Right cardiac atrium (tissue), 5 donors: ENCODE measurements around the gene RBP3. TPM values are rescaled to one million over a fixed set of nuclear protein-coding genes. Genes with fewer than 3 reads are reported as not detected.

Experiments used
- ATAC-seq, 2 donors: fragments of 200-7000 bp; cut with Tn5 transposase; one replicate each; pipeline versions ENCODE4 v1.8.0 to v1.9.1; 2020; ENCODE audit warnings: moderate library complexity in 2 of 2, mild to moderate bottlenecking in 1 of 2
- DNase-seq, 3 donors: peaks; one replicate each; pipeline ENCODE4 v3.0.0-alpha.2; 2020
- H3K27ac ChIP-seq: one replicate; pipeline ENCODE4 v1.5.1; 2013; ENCODE audit warnings: mild to moderate bottlenecking, low read length, control low read depth, moderate library complexity
- H3K27me3 ChIP-seq: one replicate; pipeline ENCODE4 v1.6.1; 2013; ENCODE audit not compliant: control insufficient read depth, insufficient read depth
- H3K4me1 ChIP-seq: one replicate; pipeline ENCODE4 v1.6.1; 2013; ENCODE audit warnings: low read length; ENCODE audit not compliant: control insufficient read depth, insufficient read depth
- H3K4me3 ChIP-seq: one replicate; pipeline ENCODE4 v1.5.1; 2013; ENCODE audit warnings: low read length, control low read depth
- H3K9me3 ChIP-seq: one replicate; pipeline ENCODE4 v1.6.1; 2013; ENCODE audit warnings: low read length; ENCODE audit not compliant: control insufficient read depth
- WGBS: extraction: QIAGEN DNeasy Blood & Tissue Kit; methylation state at CpG from one replicate; pipeline ENCODE4 v1.1.7; 2013; 5-methylcytosine and 5-hydroxymethylcytosine counted together
- intact Hi-C, 4 donors: fragments of 100-400 bp; cut with DNase I; formaldehyde crosslinking; loops; one replicate each; pipeline versions ENCODE4 v1.11.0 to v1.14.0; 2022 to 2023
- polyA plus RNA-seq: library from polyadenylated mRNA; stranded (reverse); fragments of 200-250 nt; gene quantifications from one replicate; pipeline ENCODE4 v1.2.3, GENCODE V29; 2013
- total RNA-seq, 4 donors: library from RNA; stranded (reverse); fragmentation: NEBNext Ultra II Directional; extraction: Animal tissue kit (Norgen Biotek cat#: 25700); gene quantifications; one replicate each; pipeline ENCODE4 v1.2.1, GENCODE V29; 2021
- donor health status: healthy with polysubstance abuse.
- donor health status: DM: no; HTN: yes; CAD: no.
- donor health status: DM: no; HTN: no; CAD: no.
- donor health status: DM: no; HTN: yes; CAD: no; lungs with severe emphysema.
- donor health status: DM: yes; HTN: yes; CAD: no.

RBP3 gene
- total and polyA plus RNA-seq, 5 donors: not detected

DNA sequence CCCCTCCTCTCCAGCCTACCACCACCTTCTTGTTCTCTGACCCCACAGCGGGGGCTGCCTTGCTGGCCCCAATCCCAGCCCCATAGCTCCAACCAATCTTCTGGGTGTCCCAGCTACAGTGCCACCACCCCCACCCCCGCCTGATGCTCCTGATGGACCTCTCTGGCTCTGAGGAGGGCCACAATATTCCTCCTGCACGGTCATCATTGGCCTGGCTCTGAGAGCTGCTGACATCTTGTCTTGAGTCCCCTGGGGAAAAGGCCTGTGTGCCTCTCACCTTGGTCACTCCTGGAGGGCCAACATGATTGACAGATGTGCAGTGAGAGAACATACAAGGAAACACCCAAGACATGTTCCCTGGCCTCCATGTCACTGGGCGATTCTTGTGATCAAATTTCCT is 18.3 kb upstream of the RBP3 start:
- intact Hi-C loops: no loop called here
- DNase-seq (no peak), ATAC-seq (no peak)
- no peaks in the 10 kb centered on the region for H3K9me3 ChIP-seq
- 87% methylated on average over 4 of the region's 4 CpGs for WGBS
- no peaks in the 10 kb centered on the region for H3K27me3 ChIP-seq
- H3K27ac ChIP-seq: no peak overlapping the region
- H3K4me1 ChIP-seq: no peaks in the 10 kb centered on the region
- no peak overlapping the region for H3K4me3 ChIP-seq

DNA sequence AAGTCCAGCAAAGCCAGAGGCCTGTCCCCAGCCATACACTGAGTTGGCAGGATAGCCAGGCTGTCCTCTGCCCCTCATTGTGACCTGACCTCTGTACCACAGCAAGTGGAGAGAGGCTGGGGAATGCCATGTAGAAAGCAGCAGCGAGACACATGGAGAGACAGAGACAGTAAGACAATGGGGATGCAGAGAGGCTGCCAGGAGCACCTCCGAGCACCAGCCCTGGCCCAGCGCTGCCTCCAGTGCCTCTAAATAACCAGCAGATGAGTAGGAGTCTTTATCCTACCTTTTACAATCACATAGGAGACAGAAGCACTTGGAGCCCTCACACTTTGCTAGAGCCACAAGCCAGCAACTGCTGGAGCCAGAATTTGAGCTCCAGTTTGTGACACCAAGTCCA is 17.8 kb upstream of the RBP3 start:
- H3K27me3 ChIP-seq: no peaks in the 10 kb centered on the region
- WGBS: 96% methylated on average over 3 of the region's 3 CpGs
- H3K9me3 ChIP-seq: no peaks in the 10 kb centered on the region
- H3K27ac ChIP-seq: no peak overlapping the region
- H3K4me1 ChIP-seq: no peaks in the 10 kb centered on the region
- no peak overlapping the region for H3K4me3 ChIP-seq
- ATAC-seq (no peak), DNase-seq (no peak)
- intact Hi-C loops: no loop called here

GRCh38 chr10:47330804-47331203 is 17.4 kb upstream of the RBP3 start:
- 80% methylated on average over 3 of the region's 3 CpGs for WGBS
- no peaks in the 10 kb centered on the region for H3K9me3 ChIP-seq
- intact Hi-C loops: no loop called here
- peak in 1 of 2 donors; percentile 56 for ATAC-seq
- no peaks in the 10 kb centered on the region for H3K27me3 ChIP-seq
- no peak overlapping the region for H3K27ac ChIP-seq
- H3K4me1 ChIP-seq: no peaks in the 10 kb centered on the region
- H3K4me3 ChIP-seq: no peak overlapping the region
- DNase-seq: no peak

DNA sequence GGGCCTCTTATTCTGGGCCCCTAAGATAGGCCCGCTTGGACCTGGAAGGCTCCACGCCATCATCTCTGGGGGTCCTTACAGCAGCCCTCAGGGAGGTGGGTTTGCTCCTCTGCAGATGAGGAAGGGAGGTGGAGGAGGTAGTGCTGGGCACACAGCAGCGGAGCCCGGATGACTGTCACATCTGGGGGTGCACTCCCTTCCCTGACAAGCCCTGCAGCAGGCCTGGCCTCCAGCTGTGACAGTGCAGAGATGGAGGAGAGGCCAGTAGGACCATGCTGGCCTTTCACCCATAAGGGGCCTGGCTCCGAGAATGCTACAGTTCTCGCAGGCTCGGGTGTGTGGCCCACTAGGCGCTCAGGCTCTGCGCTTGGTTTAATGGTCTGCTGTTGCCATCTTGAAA is 16.7 kb upstream of the RBP3 start:
- Histone ChIP-seq H3K9me3 (no peaks in the 10 kb centered on the region), H3K27me3 (no peaks in the 10 kb centered on the region), H3K27ac (no peak overlapping the region), H3K4me1 (no peaks in the 10 kb centered on the region), H3K4me3 (no peak overlapping the region)
- ATAC-seq: no peak
- intact Hi-C loops: no loop called here
- DNase-seq: no peak
- 96% methylated on average over 9 of the region's 9 CpGs for WGBS

DNA sequence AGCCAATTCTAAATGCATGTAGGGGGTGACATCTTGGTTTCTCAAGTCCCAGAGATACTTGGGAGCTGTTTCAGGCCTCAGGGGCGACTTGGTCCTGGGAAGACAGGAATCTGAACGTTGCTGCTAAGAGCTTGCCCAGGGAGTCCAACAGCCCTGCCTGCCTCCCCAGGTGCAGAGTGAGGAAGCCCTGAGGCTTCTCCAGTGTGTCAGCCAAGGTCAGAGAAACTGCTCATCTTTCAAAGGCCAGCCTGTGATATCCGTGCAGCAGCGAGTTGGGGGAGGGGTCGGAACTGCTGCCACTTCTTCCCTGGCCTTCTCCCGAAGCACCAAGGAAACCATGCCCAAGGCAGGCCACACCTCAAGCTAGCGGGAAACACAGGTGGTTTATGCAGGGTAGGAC is 16.2 kb upstream of the RBP3 start:
- 76% methylated on average over 7 of the region's 7 CpGs for WGBS

GRCh38 chr10:47332371-47332770 is 15.8 kb upstream of the RBP3 start:
- WGBS: 66% methylated on average over 3 of the region's 3 CpGs
- Histone ChIP-seq H3K27me3 (no peaks in the 10 kb centered on the region), H3K4me1 (no peaks in the 10 kb centered on the region), H3K9me3 (no peaks in the 10 kb centered on the region), H3K27ac (no peak overlapping the region), H3K4me3 (no peak overlapping the region)
- no peak for DNase-seq
- intact Hi-C loops: no loop called here
- ATAC-seq: no peak

More for the DNA sequence above, 16.2 kb upstream of the RBP3 start:
- no peak for DNase-seq
- intact Hi-C loops: no loop called here
- ATAC-seq: no peak
- Histone ChIP-seq H3K27ac (no peak overlapping the region), H3K4me1 (no peaks in the 10 kb centered on the region), H3K27me3 (no peaks in the 10 kb centered on the region), H3K4me3 (no peak overlapping the region), H3K9me3 (no peaks in the 10 kb centered on the region)

DNA sequence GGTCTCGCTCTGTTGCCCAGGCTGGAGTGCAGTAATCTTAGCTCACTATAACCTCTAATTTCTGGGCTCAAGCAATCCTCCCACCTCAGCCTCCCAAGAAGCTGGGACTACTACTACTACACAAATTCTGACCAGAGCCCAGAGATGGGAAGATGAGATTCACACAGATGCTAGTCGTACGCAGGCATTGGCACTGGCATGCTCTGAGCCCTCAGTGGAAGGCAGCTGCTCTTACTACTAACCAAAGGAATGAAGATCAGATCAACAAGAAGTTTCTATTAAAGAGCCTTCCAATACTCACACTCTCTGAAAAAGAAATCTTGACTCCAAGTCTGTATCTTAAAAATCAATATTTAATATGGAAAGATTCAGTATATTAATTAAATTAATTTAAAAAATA is 15.2 kb upstream of the RBP3 start:
- intact Hi-C loops: no loop called here
- Histone ChIP-seq H3K4me1 (no peaks in the 10 kb centered on the region), H3K9me3 (no peaks in the 10 kb centered on the region), H3K4me3 (no peak overlapping the region), H3K27me3 (no peaks in the 10 kb centered on the region), H3K27ac (no peak overlapping the region)
- WGBS: 75% methylated on average over 3 of the region's 3 CpGs
- DNase-seq (no peak), ATAC-seq (no peak)

DNA sequence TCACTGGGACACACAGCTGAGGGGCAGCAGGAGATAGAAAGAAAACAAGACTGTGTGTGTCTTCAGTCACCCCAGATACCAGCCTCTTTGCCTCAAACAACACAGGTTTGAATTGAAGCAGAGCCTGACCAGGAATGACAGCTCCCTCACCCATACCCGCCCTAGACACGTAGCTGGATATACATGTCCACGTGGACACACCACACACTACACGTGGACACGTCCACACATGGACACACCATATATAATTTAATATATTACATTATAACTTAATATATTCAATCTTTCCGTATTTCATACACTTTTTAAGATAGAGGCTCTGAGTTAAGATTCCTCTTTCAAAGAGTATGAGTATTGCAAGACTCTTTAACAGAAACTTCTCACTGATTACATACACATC is 14.6 kb upstream of the RBP3 start:
- intact Hi-C loops: no loop called here
- H3K4me3 ChIP-seq: no peak overlapping the region
- H3K4me1 ChIP-seq: no peaks in the 10 kb centered on the region
- no peak for DNase-seq
- ATAC-seq: no peak
- 88% methylated on average over 6 of the region's 6 CpGs for WGBS
- no peaks in the 10 kb centered on the region for H3K9me3 ChIP-seq
- no peak overlapping the region for H3K27ac ChIP-seq
- no peaks in the 10 kb centered on the region for H3K27me3 ChIP-seq

DNA sequence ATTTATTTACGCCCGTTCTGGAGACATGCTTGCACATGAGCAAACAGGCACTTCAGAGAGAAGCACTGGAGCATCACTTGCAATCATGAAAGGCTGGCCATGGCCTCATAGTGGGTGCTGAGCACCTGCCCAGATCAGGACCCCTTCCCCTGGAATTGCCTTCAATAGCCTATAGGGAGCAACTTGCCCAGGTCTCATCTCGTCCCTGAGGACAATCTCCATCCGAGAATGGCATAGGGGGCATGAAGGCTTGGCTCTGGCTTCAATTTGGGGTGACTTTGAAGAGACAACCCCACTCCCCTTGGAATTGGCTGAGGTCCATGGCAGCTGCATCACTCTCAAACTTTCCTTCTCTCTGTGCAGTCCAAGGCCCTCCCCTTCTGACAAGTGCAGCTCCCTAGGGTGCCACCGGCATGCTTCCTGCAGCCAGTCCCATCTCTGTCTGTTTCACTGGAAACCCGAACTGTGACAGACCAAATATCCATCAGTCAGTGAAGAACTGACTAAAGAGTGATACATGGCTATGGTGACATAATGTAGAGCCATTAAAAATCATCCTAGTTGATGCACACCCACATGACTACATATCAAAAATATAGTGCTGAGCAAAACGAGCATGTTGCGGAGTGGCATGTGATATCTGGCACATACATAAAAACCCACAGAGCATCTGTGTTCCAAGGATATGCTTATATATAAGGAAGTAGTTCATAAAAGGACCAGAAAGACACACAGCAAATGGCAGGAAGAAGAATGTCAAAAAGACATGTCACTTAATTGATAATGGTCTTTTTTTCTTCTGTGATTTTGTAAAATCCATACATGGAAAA is 13.5 kb upstream of the RBP3 start:
- no peaks in the 10 kb centered on the region for H3K27me3 ChIP-seq
- H3K4me3 ChIP-seq: no peak overlapping the region
- ATAC-seq: no peak
- no peak overlapping the region for H3K27ac ChIP-seq
- WGBS: 76% methylated on average over 8 of the region's 8 CpGs
- no peak for DNase-seq
- intact Hi-C loops: loop anchor here in 1 of 4 donors (5.0 kb wide), 1 partner anchor 307 kb away; no protein-coding TSS in a partner anchor
- H3K9me3 ChIP-seq: no peaks in the 10 kb centered on the region
- no peaks in the 10 kb centered on the region for H3K4me1 ChIP-seq

GRCh38 chr10:47335906-47336305 is 12.3 kb upstream of the RBP3 start:
- no peaks in the 10 kb centered on the region for H3K27me3 ChIP-seq
- DNase-seq (no peak), ATAC-seq (no peak)
- no peak overlapping the region for H3K27ac ChIP-seq
- H3K9me3 ChIP-seq: no peaks in the 10 kb centered on the region
- intact Hi-C loops: loop anchor here in 1 of 4 donors (5.0 kb wide), 1 partner anchor 309 kb away; no protein-coding TSS in a partner anchor
- no peaks in the 10 kb centered on the region for H3K4me1 ChIP-seq
- H3K4me3 ChIP-seq: no peak overlapping the region
- WGBS: 88% methylated on average over 5 of the region's 5 CpGs

DNA sequence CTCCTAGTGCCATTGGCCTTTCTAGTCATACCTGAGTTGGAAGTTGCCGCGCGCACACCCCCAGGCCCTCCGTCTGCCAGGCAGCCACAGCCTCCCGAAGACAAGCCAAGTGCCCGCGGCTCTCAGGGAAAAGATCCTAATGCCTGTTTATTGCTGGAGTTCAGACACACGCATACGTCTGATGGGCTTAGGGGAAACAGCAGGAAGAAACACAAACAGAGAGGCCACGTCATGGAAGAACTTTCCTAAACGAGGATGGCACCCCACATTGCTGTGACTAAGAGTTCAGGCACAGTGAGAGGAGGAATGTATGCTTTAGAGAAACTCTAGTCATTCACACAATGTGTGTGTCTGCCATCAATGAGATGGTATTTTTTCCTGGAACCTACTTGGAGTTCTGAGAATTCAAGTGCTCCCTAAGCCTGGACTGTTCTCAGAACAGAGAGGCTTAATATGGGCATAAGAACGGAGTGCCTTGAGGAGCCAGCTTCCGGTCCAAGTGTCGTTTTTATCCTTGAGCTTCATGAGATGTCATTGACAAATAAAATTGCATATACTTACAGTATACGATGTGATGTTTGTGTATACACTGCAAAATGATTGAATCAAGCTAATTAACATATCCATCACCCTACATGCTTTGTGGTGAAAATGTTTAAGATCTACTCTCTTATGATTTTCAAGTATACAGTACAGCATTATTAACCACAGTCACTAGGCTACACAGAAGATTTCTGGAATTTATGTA is 11.6 kb upstream of the RBP3 start:
- Histone ChIP-seq H3K27ac (no peak overlapping the region), H3K9me3 (no peaks in the 10 kb centered on the region), H3K27me3 (no peaks in the 10 kb centered on the region), H3K4me1 (no peaks in the 10 kb centered on the region), H3K4me3 (no peak overlapping the region)
- intact Hi-C loops: loop anchor here in 1 of 4 donors (5.0 kb wide), 1 partner anchor 309 kb away; no protein-coding TSS in a partner anchor
- WGBS: 76% methylated on average over 15 of the region's 15 CpGs
- DNase-seq (no peak), ATAC-seq (no peak)
